A673 (cell line): Measurements from ENCODE around the gene CDK14. TPM values are rescaled to one million over a fixed set of nuclear protein-coding genes. Genes with fewer than 3 reads are reported as not detected.
"Not testable (repeated sequence)": the region's sequence is repeated elsewhere in the genome, so short reads cannot be mapped to it uniquely, and the experiment has no call there.

Source experiments
- BruUV-seq: library from RNA; stranded (reverse); fragments of 400-500 nt; replicated peaks from 2 replicates; lab custom pipeline; 2021; lab: Mats Ljungman, UMichigan
- CTCF ChIA-PET: fragments of 300-600 bp; sonication (Branson Sonifier 250); formaldehyde crosslinking; loops from one replicate; lab custom pipeline; 2022; ENCODE audit warnings: antibody characterized with exemption; lab: Charles Lee
- POLR2A ChIA-PET: fragments of 300-600 bp; sonication (Branson Sonifier 250); formaldehyde crosslinking; loops from one replicate; lab custom pipeline; 2022; ENCODE audit warnings: antibody characterized with exemption; ENCODE audit not compliant: low non-redundant PET; lab: Charles Lee
- DNase-seq: peaks from one replicate; pipeline ENCODE4 v3.0.0-alpha.2; 2015; ENCODE audit warnings: low spot score
- H3K27ac ChIP-seq: fragments of 200-600 bp; sonication (generic); 2 replicates; pipeline ENCODE4 v1.5.1; 2016; ENCODE audit warnings: mixed run types, low read depth, mild to moderate bottlenecking, mixed read lengths, antibody characterized with exemption, low read length; ENCODE audit not compliant: poor library complexity, severe bottlenecking
- H3K27me3 ChIP-seq: fragments of 200-600 bp; sonication (generic); replicated peaks from 2 replicates; pipeline ENCODE4 v1.6.1; 2017; ENCODE audit warnings: mixed run types, low read depth, mild to moderate bottlenecking, mixed read lengths, antibody characterized with exemption, low read length; ENCODE audit not compliant: insufficient read depth, poor library complexity
- H3K36me3 ChIP-seq: fragments of 200-600 bp; sonication (generic); 2 replicates; pipeline ENCODE4 v1.6.1; 2016; ENCODE audit warnings: mixed run types, mild to moderate bottlenecking, mixed read lengths, antibody characterized with exemption, low read length; ENCODE audit not compliant: insufficient read depth, poor library complexity, severe bottlenecking
- H3K4me1 ChIP-seq: fragments of 200-600 bp; sonication (generic); 2 replicates; pipeline ENCODE4 v1.6.1; 2017; ENCODE audit warnings: mixed run types, mild to moderate bottlenecking, mixed read lengths, antibody characterized with exemption, low read length; ENCODE audit not compliant: insufficient read depth, poor library complexity, severe bottlenecking
- H3K4me3 ChIP-seq: fragments of 200-600 bp; sonication (generic); 2 replicates; pipeline ENCODE4 v1.5.1; 2016; ENCODE audit warnings: low read depth, mixed run types, mild to moderate bottlenecking, mixed read lengths, low read length; ENCODE audit not compliant: poor library complexity, severe bottlenecking
- H3K9me3 ChIP-seq: fragments of 200-600 bp; sonication (generic); 2 replicates; pipeline ENCODE4 v1.6.1; 2016; ENCODE audit warnings: mixed run types, low read depth, mild to moderate bottlenecking, mixed read lengths, antibody characterized with exemption, low read length; ENCODE audit not compliant: poor library complexity, severe bottlenecking
- EZH2 ChIP-seq: fragments of 200-600 bp; sonication (generic); IDR thresholded peaks from 2 replicates; pipeline ENCODE4 v1.6.1; 2017; ENCODE audit warnings: borderline replicate concordance, low read depth, mild to moderate bottlenecking, mixed read lengths, antibody characterized with exemption, low read length; ENCODE audit not compliant: poor library complexity, severe bottlenecking
- intact Hi-C: fragments of 100-400 bp; cut with micrococcal nuclease; formaldehyde crosslinking; loops from one replicate; pipeline ENCODE4 v1.10.0; 2022; ENCODE audit not compliant: unreplicated experiment
- total RNA-seq: library from RNA; stranded (reverse); gene quantifications from 2 replicates; pipeline ENCODE4 v1.2.3, GENCODE V29; 2021
- TF ChIP-seq, protein P1 (sequence below): fragments of 300-800, 200-600 bp; sonication (generic); conservative IDR thresholded peaks from 2 replicates; pipeline ENCODE4 v1.5.1; 2017; ENCODE audit warnings: low read depth, mild to moderate bottlenecking, antibody characterized with exemption, low read length, moderate library complexity, mixed read lengths

CDK14 gene
- total RNA-seq, 1 experiment from 2014 or later: 128 TPM

DNA sequence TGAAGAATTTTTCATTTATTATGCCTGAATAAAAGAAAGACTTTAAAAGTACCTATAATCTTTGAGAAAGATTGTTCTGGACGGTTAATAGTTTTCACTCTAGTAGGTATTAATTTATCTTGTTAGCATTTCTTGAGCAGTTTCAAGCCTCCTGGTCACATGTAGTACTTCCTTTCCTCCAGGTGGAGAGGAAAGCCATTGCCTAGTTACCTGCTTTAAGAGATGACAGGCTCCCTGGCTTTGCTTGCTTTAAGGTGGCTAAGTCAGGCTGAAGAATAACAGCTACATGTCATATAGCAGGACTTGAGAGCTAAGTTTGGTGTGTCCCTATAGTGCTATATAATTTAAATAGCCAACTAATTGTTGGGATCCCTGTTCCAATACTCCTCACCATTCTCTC lies 160.2 kb downstream of the CDK14 start:
- no peak overlapping the region for H3K4me3 ChIP-seq
- intact Hi-C loops: no loop called here
- ChIA-PET POLR2A (no interaction called here), CTCF (no interaction called here)
- peaks cover 35% of the 10 kb centered on the region for H3K4me1 ChIP-seq
- no peaks in the 10 kb centered on the region for H3K36me3 ChIP-seq
- H3K27ac ChIP-seq: no peak overlapping the region
- no peak for TF ChIP-seq EZH2
- TF ChIP-seq, protein P1, sequence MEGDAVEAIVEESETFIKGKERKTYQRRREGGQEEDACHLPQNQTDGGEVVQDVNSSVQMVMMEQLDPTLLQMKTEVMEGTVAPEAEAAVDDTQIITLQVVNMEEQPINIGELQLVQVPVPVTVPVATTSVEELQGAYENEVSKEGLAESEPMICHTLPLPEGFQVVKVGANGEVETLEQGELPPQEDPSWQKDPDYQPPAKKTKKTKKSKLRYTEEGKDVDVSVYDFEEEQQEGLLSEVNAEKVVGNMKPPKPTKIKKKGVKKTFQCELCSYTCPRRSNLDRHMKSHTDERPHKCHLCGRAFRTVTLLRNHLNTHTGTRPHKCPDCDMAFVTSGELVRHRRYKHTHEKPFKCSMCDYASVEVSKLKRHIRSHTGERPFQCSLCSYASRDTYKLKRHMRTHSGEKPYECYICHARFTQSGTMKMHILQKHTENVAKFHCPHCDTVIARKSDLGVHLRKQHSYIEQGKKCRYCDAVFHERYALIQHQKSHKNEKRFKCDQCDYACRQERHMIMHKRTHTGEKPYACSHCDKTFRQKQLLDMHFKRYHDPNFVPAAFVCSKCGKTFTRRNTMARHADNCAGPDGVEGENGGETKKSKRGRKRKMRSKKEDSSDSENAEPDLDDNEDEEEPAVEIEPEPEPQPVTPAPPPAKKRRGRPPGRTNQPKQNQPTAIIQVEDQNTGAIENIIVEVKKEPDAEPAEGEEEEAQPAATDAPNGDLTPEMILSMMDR: no peak
- H3K27me3 ChIP-seq: no peaks in the 10 kb centered on the region
- BruUV-seq: no TSS peak
- no peak for DNase-seq
- H3K9me3 ChIP-seq: no peaks in the 10 kb centered on the region

DNA sequence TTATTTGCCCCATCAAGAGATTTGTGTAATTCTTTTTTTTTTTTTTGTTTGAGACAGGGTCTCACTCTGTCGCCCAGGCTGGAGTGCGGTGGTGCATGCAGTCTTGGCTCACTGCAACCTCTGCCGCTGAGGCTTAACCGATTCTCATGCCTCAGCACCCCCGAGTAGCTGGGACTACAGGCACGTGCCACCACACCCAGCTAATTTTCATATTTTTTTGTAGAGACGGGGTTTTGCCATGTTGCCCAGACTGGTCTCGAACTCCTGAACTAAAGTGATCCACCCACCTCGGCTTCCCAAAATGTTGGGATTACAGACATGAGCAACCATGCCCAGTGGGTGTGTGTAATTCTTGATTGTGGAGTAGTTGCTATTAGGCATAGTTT lies 161.4 kb downstream of the CDK14 start:
- intact Hi-C loops, CTCF ChIA-PET: not testable (repeated sequence)

DNA sequence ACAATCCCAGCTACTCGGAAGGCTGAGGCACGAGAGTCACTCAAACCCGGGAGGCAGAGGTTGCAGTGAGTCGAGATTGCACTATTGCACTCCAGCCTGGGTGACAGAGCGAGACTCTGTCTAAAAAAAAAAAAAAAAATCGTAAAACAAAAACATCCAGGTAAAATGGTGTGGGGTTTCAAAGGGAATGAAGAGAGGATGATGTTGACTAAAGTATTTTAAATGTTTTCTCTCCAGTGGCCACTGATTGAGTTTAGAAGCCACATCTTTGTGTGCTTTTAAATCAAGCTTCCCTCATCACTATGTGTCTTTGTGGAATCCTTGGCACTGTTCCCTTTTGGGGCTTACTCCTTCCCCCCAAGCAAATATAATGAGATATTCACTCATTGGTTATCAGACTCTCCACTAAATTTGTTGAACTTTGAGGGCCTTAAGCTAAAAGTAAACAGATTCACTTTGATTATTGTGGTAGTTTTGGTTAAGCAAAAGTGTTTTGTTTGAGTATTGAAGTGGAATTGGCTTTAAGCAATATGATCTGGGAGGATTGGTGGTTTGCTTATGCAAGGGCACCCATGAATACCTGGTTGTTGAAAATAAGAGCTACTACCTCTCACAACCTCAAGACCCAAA lies 162.9 kb downstream of the CDK14 start:
- Histone ChIP-seq H3K36me3 (no peaks in the 10 kb centered on the region), H3K27me3 (no peaks in the 10 kb centered on the region), H3K27ac (peak overlapping the region; percentile 9), H3K9me3 (no peaks in the 10 kb centered on the region), H3K4me1 (peaks cover 42% of the 10 kb centered on the region), H3K4me3 (no peak overlapping the region)
- no peak for TF ChIP-seq EZH2
- TF ChIP-seq, protein P1: no peak
- no TSS peak for BruUV-seq
- intact Hi-C loops: no loop called here
- CTCF ChIA-PET: no interaction called here
- POLR2A ChIA-PET: no interaction called here
- no peak for DNase-seq

More for the DNA sequence above, 161.4 kb downstream of the CDK14 start:
- H3K4me3 ChIP-seq, H3K36me3 ChIP-seq, DNase-seq, POLR2A ChIA-PET, H3K27me3 ChIP-seq, H3K27ac ChIP-seq, H3K9me3 ChIP-seq, BruUV-seq: not testable (repeated sequence)
- peaks cover 41% of the 10 kb centered on the region for H3K4me1 ChIP-seq

DNA sequence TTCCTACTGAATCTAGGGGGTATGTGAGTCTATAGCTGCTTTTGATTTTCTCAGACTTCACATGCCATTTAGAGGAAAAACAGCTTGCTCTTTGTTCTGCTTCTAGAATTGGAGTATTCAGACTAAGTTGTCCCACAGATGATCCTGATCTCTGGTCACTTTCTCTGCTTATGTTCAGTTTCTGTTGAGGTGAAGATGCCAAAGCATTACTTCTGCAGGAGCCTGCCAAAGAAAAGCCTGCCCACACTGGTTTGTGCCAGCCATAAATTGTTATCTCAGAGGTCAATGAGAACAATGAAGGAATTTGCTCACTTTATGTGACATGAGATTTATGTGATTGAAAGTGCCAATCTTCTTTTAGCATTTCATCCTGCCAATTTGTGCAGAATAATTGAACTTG lies 163.6 kb downstream of the CDK14 start:
- TF ChIP-seq, protein P1: no peak
- no peak for TF ChIP-seq EZH2
- Histone ChIP-seq H3K27me3 (no peaks in the 10 kb centered on the region), H3K4me1 (peaks cover 49% of the 10 kb centered on the region), H3K36me3 (no peaks in the 10 kb centered on the region), H3K4me3 (no peak overlapping the region), H3K9me3 (no peaks in the 10 kb centered on the region), H3K27ac (peak overlapping the region; percentile 9)
- intact Hi-C loops: no loop called here
- DNase-seq: no peak
- ChIA-PET CTCF (no interaction called here), POLR2A (no interaction called here)
- BruUV-seq: no TSS peak
